ENCODE data around the gene SP9.

- TF ChIP-seq CTCF (IDR thresholded peaks at IDR 0.05; ENCODE audit: low read length) (no peak), EZH2 (IDR thresholded peaks at IDR 0.05; ENCODE audit: borderline replicate concordance, low read length) (no peak)
Measured at GRCh38 chr2:174328961-174329715, 5.6 kb upstream of the SP9 start.
